ENCODE results near the gene IFNAR2. TPM values are rescaled to one million over a fixed set of nuclear protein-coding genes. Genes with fewer than 3 reads are reported as not detected.
"Not testable (repeated sequence)": the region's sequence is repeated elsewhere in the genome, so short reads cannot be mapped to it uniquely, and the experiment has no call there.

IFNAR2 gene
- total RNA-seq, 2 donors from 2014 or later, result 30.5 to 30.7 TPM

GRCh38 chr21:33203371-33203724 lies 26.4 kb upstream of the IFNAR2 start:
- DNase-seq (no peak), ATAC-seq (replicated peaks in 1 of 2) (no peak)
- Mint-ChIP-seq H3K4me3 (no peak overlapping the region), H3K27ac (no peak overlapping the region), H3K9me3 (peaks cover 4 to 10% of the 10 kb centered on the region in 2 donors), H3K27me3 (ENCODE audit: low read depth) (no peaks in the 10 kb centered on the region), H3K4me1 (ENCODE audit: low read depth) (peaks cover 54% of the 10 kb centered on the region), H3K36me3 (ENCODE audit: insufficient read depth in 2 of 2) (peaks cover 3 to 12% of the 10 kb centered on the region in 2 donors)

- peak; percentile 9 to 39 for ATAC-seq (replicated peaks in 1 of 2)
- peak overlapping the region; percentile 59 to 64 for H3K4me3 Mint-ChIP-seq
- no peaks in the 10 kb centered on the region for H3K27me3 Mint-ChIP-seq (ENCODE audit: low read depth)
- peaks cover 4 to 11% of the 10 kb centered on the region in 2 donors for H3K9me3 Mint-ChIP-seq
- DNase-seq, result no peak
- peak overlapping the region; percentile 81 for H3K27ac Mint-ChIP-seq
- peaks cover 5 to 14% of the 10 kb centered on the region in 2 donors for H3K36me3 Mint-ChIP-seq (ENCODE audit: insufficient read depth in 2 of 2)
- peaks cover 50% of the 10 kb centered on the region for H3K4me1 Mint-ChIP-seq (ENCODE audit: low read depth)
Observed at GRCh38 chr21:33205476-33205875, 24.3 kb upstream of the IFNAR2 start.

GRCh38 chr21:33206771-33207281 lies 22.9 kb upstream of the IFNAR2 start:
- H3K4me3 Mint-ChIP-seq, result no peak overlapping the region
- H3K4me1 Mint-ChIP-seq (ENCODE audit: low read depth), result peaks cover 59% of the 10 kb centered on the region
- DNase-seq (no peak), ATAC-seq (replicated peaks in 1 of 2) (no peak)
- H3K27ac Mint-ChIP-seq, result no peak overlapping the region
- H3K27me3 Mint-ChIP-seq (ENCODE audit: low read depth), result no peaks in the 10 kb centered on the region
- peaks cover 5 to 14% of the 10 kb centered on the region in 2 donors for H3K36me3 Mint-ChIP-seq (ENCODE audit: insufficient read depth in 2 of 2)
- H3K9me3 Mint-ChIP-seq, result peaks cover 4 to 11% of the 10 kb centered on the region in 2 donors

- H3K27me3 Mint-ChIP-seq (ENCODE audit: low read depth), result no peaks in the 10 kb centered on the region
- ATAC-seq (replicated peaks in 1 of 2) (no peak), DNase-seq (no peak)
- H3K4me3 Mint-ChIP-seq, result no peak overlapping the region
- H3K4me1 Mint-ChIP-seq (ENCODE audit: low read depth), result peaks cover 60% of the 10 kb centered on the region
- peaks cover 5 to 14% of the 10 kb centered on the region in 2 donors for H3K36me3 Mint-ChIP-seq (ENCODE audit: insufficient read depth in 2 of 2)
- peaks cover 4 to 11% of the 10 kb centered on the region in 2 donors for H3K9me3 Mint-ChIP-seq
- no peak overlapping the region for H3K27ac Mint-ChIP-seq
Observed at GRCh38 chr21:33207449-33208149, 22.1 kb upstream of the IFNAR2 start.

- peaks cover 60% of the 10 kb centered on the region for H3K4me1 Mint-ChIP-seq (ENCODE audit: low read depth)
- peak overlapping the region; percentile 74 for H3K27ac Mint-ChIP-seq
- DNase-seq, result no peak
Observed at GRCh38 chr21:33208534-33208933, 21.2 kb upstream of the IFNAR2 start.

GRCh38 chr21:33211305-33211704 lies 18.4 kb upstream of the IFNAR2 start:
- Mint-ChIP-seq H3K27me3 (ENCODE audit: low read depth) (no peaks in the 10 kb centered on the region), H3K4me3 (no peak overlapping the region), H3K36me3 (ENCODE audit: insufficient read depth in 2 of 2) (peaks cover 5 to 19% of the 10 kb centered on the region in 2 donors), H3K27ac (no peak overlapping the region), H3K4me1 (ENCODE audit: low read depth) (peaks cover 63% of the 10 kb centered on the region), H3K9me3 (peaks cover 4 to 11% of the 10 kb centered on the region in 2 donors)
- ATAC-seq (replicated peaks in 1 of 2) (no peak), DNase-seq (no peak)

More at GRCh38 chr21:33208534-33208933, 21.2 kb upstream of the IFNAR2 start:
- no peak overlapping the region for H3K4me3 Mint-ChIP-seq
- ATAC-seq (replicated peaks in 1 of 2), result no peak
- no peaks in the 10 kb centered on the region for H3K27me3 Mint-ChIP-seq (ENCODE audit: low read depth)
- peaks cover 4 to 11% of the 10 kb centered on the region in 2 donors for H3K9me3 Mint-ChIP-seq
- H3K36me3 Mint-ChIP-seq (ENCODE audit: insufficient read depth in 2 of 2), result peaks cover 5 to 14% of the 10 kb centered on the region in 2 donors

- Mint-ChIP-seq H3K4me1 (ENCODE audit: low read depth) (peaks cover 65% of the 10 kb centered on the region), H3K36me3 (ENCODE audit: insufficient read depth in 2 of 2) (peaks cover 4 to 18% of the 10 kb centered on the region in 2 donors), H3K9me3 (peaks cover 4 to 11% of the 10 kb centered on the region in 2 donors), H3K4me3 (no peak overlapping the region), H3K27me3 (ENCODE audit: low read depth) (no peaks in the 10 kb centered on the region), H3K27ac (no peak overlapping the region)
- no peak for ATAC-seq (replicated peaks in 1 of 2)
- DNase-seq, result no peak
Observed at GRCh38 chr21:33211732-33212131, 18.0 kb upstream of the IFNAR2 start.

GRCh38 chr21:33212159-33212851 lies 17.4 kb upstream of the IFNAR2 start:
- Mint-ChIP-seq H3K36me3 (ENCODE audit: insufficient read depth in 2 of 2) (peaks cover 2 to 17% of the 10 kb centered on the region in 2 donors), H3K27ac (peak overlapping the region; percentile 22), H3K27me3 (ENCODE audit: low read depth) (no peaks in the 10 kb centered on the region), H3K9me3 (peaks cover 2 to 8% of the 10 kb centered on the region in 2 donors), H3K4me3 (peak overlapping the region; percentile 69 to 75), H3K4me1 (ENCODE audit: low read depth) (peaks cover 62% of the 10 kb centered on the region)
- ATAC-seq (replicated peaks in 1 of 2) (no peak), DNase-seq (no peak)

GRCh38 chr21:33214056-33214455 lies 15.7 kb upstream of the IFNAR2 start:
- Mint-ChIP-seq H3K4me1 (ENCODE audit: low read depth) (peaks cover 75% of the 10 kb centered on the region), H3K9me3 (peaks cover 0 to 3% of the 10 kb centered on the region in 2 donors), H3K4me3 (peak overlapping the region in 1 of 2 donors; percentile 20), H3K36me3 (ENCODE audit: insufficient read depth in 2 of 2) (peaks cover 2 to 9% of the 10 kb centered on the region in 2 donors), H3K27me3 (ENCODE audit: low read depth) (no peaks in the 10 kb centered on the region), H3K27ac (no peak overlapping the region)
- no peak for DNase-seq
- ATAC-seq (replicated peaks in 1 of 2), result no peak

- Mint-ChIP-seq H3K27ac (no peak overlapping the region), H3K27me3 (ENCODE audit: low read depth) (no peaks in the 10 kb centered on the region), H3K4me3 (no peak overlapping the region), H3K36me3 (ENCODE audit: insufficient read depth in 2 of 2) (peaks cover 2 to 12% of the 10 kb centered on the region in 2 donors), H3K4me1 (ENCODE audit: low read depth) (peaks cover 81% of the 10 kb centered on the region), H3K9me3 (peaks cover 0 to 7% of the 10 kb centered on the region in 2 donors)
- no peak for ATAC-seq (replicated peaks in 1 of 2)
- no peak for DNase-seq
Observed at GRCh38 chr21:33217138-33217520, 12.6 kb upstream of the IFNAR2 start.

GRCh38 chr21:33219300-33219699 lies 10.4 kb upstream of the IFNAR2 start:
- ATAC-seq (replicated peaks in 1 of 2), result no peak
- H3K4me3 Mint-ChIP-seq, result no peak overlapping the region
- peak overlapping the region; percentile 14 for H3K27ac Mint-ChIP-seq
- peaks cover 2 to 10% of the 10 kb centered on the region in 2 donors for H3K36me3 Mint-ChIP-seq (ENCODE audit: insufficient read depth in 2 of 2)
- no peaks in the 10 kb centered on the region for H3K27me3 Mint-ChIP-seq (ENCODE audit: low read depth)
- H3K9me3 Mint-ChIP-seq, result peaks cover 3 to 7% of the 10 kb centered on the region in 2 donors
- no peak for DNase-seq
- peaks cover 59% of the 10 kb centered on the region for H3K4me1 Mint-ChIP-seq (ENCODE audit: low read depth)

- Mint-ChIP-seq H3K9me3 (peaks cover 3 to 7% of the 10 kb centered on the region in 2 donors), H3K36me3 (ENCODE audit: insufficient read depth in 2 of 2) (peaks cover 2 to 7% of the 10 kb centered on the region in 2 donors), H3K27me3 (ENCODE audit: low read depth) (no peaks in the 10 kb centered on the region), H3K27ac (no peak overlapping the region), H3K4me1 (ENCODE audit: low read depth) (peaks cover 52% of the 10 kb centered on the region), H3K4me3 (no peak overlapping the region)
- DNase-seq, result no peak
- ATAC-seq (replicated peaks in 1 of 2), result no peak
Observed at GRCh38 chr21:33219954-33220353, 9.8 kb upstream of the IFNAR2 start.

- H3K27me3 Mint-ChIP-seq (ENCODE audit: low read depth); H3K27ac Mint-ChIP-seq; DNase-seq; ATAC-seq (replicated peaks in 1 of 2); H3K4me3 Mint-ChIP-seq; H3K9me3 Mint-ChIP-seq; H3K36me3 Mint-ChIP-seq (ENCODE audit: insufficient read depth in 2 of 2): not testable (repeated sequence)
- peaks cover 33% of the 10 kb centered on the region for H3K4me1 Mint-ChIP-seq (ENCODE audit: low read depth)
Observed at GRCh38 chr21:33225376-33225775, 4.4 kb upstream of the IFNAR2 start.
